Stimulated activated CD4-positive, alpha-beta T cell treated with anti-CD3 and anti-CD28 coated beads, Interleukin-1b, Interleukin-23, amount 100 ng/mL, for 1 hour (primary cell): ENCODE measurements around the gene TMEM101.
"Not testable (repeated sequence)": the region's sequence is repeated elsewhere in the genome, so short reads cannot be mapped to it uniquely, and the experiment has no call there.

ENCODE experiments used
- DNase-seq, 2 donors: peaks; one replicate each; pipeline ENCODE4 v3.0.0-alpha.2; 2020; ENCODE audit warnings: low read depth in 2 of 2

The TMEM101 gene

GRCh38 chr17:43975898-43976297, 38.9 kb downstream of the TMEM101 start:
- no peak for DNase-seq

- no peak for DNase-seq
Observed at GRCh38 chr17:43974382-43975266, 40.1 kb downstream of the TMEM101 start.

- not testable (repeated sequence) for DNase-seq
Observed at GRCh38 chr17:43972444-43973212, 42.1 kb downstream of the TMEM101 start.

- DNase-seq, result not testable (repeated sequence)
Observed at GRCh38 chr17:43971436-43971835, 43.3 kb downstream of the TMEM101 start.

- DNase-seq, result no peak
Observed at GRCh38 chr17:43970366-43970765, 44.4 kb downstream of the TMEM101 start.

GRCh38 chr17:43967251-43967875, 47.4 kb downstream of the TMEM101 start:
- no peak for DNase-seq

GRCh38 chr17:43966276-43966675, 48.5 kb downstream of the TMEM101 start:
- DNase-seq, result no peak

- DNase-seq, result no peak
Observed at GRCh38 chr17:43962479-43962878, 52.3 kb downstream of the TMEM101 start.

- no peak for DNase-seq
Observed at GRCh38 chr17:43961954-43962353, 52.8 kb downstream of the TMEM101 start.

- not testable (repeated sequence) for DNase-seq
Observed at GRCh38 chr17:43961292-43961691, 53.5 kb downstream of the TMEM101 start.
